Testis (tissue), 3 donors: Measurements from ENCODE around the gene PEX14. TPM values are rescaled to one million over a fixed set of nuclear protein-coding genes. Genes with fewer than 3 reads are reported as not detected.

Experiments used
- DNase-seq: peaks from one replicate; pipeline ENCODE4 v3.0.0-alpha.2; 2019
- H3K27ac ChIP-seq, 2 donors: fragments of 200-600 bp; sonication (generic); one replicate each; pipeline ENCODE4 v1.5.1; 2019
- H3K27me3 ChIP-seq: fragments of 200-600 bp; sonication (generic); one replicate; pipeline ENCODE4 v1.5.1; 2019
- H3K36me3 ChIP-seq: fragments of 200-600 bp; sonication (generic); one replicate; pipeline ENCODE4 v1.5.1; 2017; ENCODE audit warnings: low read depth; ENCODE audit errors: missing control alignments
- H3K4me1 ChIP-seq: fragments of 200-600 bp; sonication (generic); one replicate; pipeline ENCODE4 v1.5.1; 2019
- H3K4me3 ChIP-seq, 2 donors: fragments of 200-600 bp; sonication (generic); one replicate each; pipeline ENCODE4 v1.5.1; 2017 to 2019
- H3K9me3 ChIP-seq: fragments of 200-600 bp; sonication (generic); one replicate; pipeline ENCODE4 v1.5.1; 2017
- CTCF ChIP-seq, 3 experiments: fragments of 450-650 bp in 2 of 3; fragments of 200-600 bp in 1 of 3; sonication (generic) in 1 of 3; IDR thresholded peaks; one replicate each; pipeline ENCODE4 v1.5.1; 2016 to 2019; ENCODE audit warnings: antibody characterized with exemption in 3 of 3, mild to moderate bottlenecking in 2 of 3, moderate library complexity in 1 of 3
- POLR2A ChIP-seq: fragments of 450-650 bp; IDR thresholded peaks from one replicate; pipeline ENCODE4 v1.6.1; 2017; ENCODE audit warnings: antibody characterized with exemption, mild to moderate bottlenecking, moderate library complexity
- WGBS, 2 donors: methylation state at CpG; one replicate each; pipeline ENCODE4 v1.1.5; 2018; 5-methylcytosine and 5-hydroxymethylcytosine counted together
- intact Hi-C: fragments of 100-400 bp; cut with DNase I; formaldehyde crosslinking; loops from one replicate; pipeline ENCODE4 v1.15.1; 2023; ENCODE audit warnings: low total_unique reads
- polyA plus RNA-seq: library from polyadenylated mRNA; stranded (reverse); fragments of 350-450 nt; fragmentation: Illumina TruSeq; extraction: RNeasy Lipid Tissue Mini Kit (QIAGEN cat#74804); gene quantifications from one replicate; pipeline ENCODE4 v1.2.3, GENCODE V29; 2014; ENCODE audit warnings: low read depth, low replicate concordance; ENCODE audit not compliant: insufficient read depth
- total RNA-seq, 2 donors: library from RNA; depleted of rRNA; stranded (reverse); fragments of >200 nt; gene quantifications; one replicate each; pipeline ENCODE4 v1.2.3, GENCODE V29; 2016

Gene PEX14
- total and polyA plus RNA-seq, 3 donors from 2014 or later = 28.6 to 39.8 (median 30.3) TPM

GRCh38 chr1:10661453-10661852, 186.7 kb downstream of the PEX14 start:
- 92 to 93% methylated on average over 5 of the region's 5 CpGs for whole genome bisulfite sequencing, 2 donors
- H3K4me1 ChIP-seq = peaks cover 16% of the 10 kb centered on the region
- no peak for TF ChIP-seq POLR2A
- TF ChIP-seq CTCF (IDR thresholded peaks at IDR 0.05) = no peak
- no peaks in the 10 kb centered on the region for H3K36me3 ChIP-seq
- H3K9me3 ChIP-seq = no peaks in the 10 kb centered on the region
- no peak overlapping the region for H3K4me3 ChIP-seq
- no peak for DNase-seq
- intact Hi-C loops = no loop called here
- H3K27me3 ChIP-seq = no peaks in the 10 kb centered on the region
- H3K27ac ChIP-seq = no peak overlapping the region

DNA sequence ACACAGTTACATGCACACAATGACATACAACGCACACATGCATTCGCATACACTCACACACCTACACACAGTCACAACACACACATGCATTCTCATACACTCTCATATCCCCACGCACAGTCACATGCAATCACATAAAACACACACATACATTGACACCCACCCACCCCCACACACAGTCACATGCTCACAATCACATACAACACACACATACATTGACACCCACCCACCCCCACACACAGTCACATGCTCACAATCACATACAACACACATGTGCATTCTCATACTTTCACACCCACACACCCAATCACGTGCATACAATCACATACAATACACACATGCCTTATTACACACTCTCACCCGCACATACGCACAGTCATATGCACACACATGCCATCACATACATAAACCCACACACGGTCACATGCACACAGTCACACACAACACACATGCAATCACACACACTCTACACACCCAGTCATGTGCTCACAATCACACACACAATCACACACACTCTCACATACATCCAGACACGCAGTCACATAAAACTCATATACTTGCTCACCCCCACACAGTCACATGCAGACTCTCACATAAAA, 187.4 kb downstream of the PEX14 start:
- Histone ChIP-seq H3K27ac (no peak overlapping the region), H3K36me3 (no peaks in the 10 kb centered on the region), H3K9me3 (no peaks in the 10 kb centered on the region), H3K4me1 (peaks cover 16% of the 10 kb centered on the region), H3K27me3 (no peaks in the 10 kb centered on the region), H3K4me3 (no peak overlapping the region)
- DNase-seq = no peak
- 96% methylated on average over 8 of the region's 8 CpGs for WGBS, 2 donors
- intact Hi-C loops = no loop called here
- no peak for TF ChIP-seq CTCF (IDR thresholded peaks at IDR 0.05)
- no peak for TF ChIP-seq POLR2A

- Histone ChIP-seq H3K27ac (peak overlapping the region in 1 of 2 donors; percentile 41), H3K4me3 (no peak overlapping the region), H3K27me3 (no peaks in the 10 kb centered on the region), H3K36me3 (no peaks in the 10 kb centered on the region), H3K4me1 (peaks cover 16% of the 10 kb centered on the region), H3K9me3 (no peaks in the 10 kb centered on the region)
- WGBS, 2 donors = 65 to 84% methylated on average over 7 to 26 of the region's 26 CpGs
- DNase-seq = no peak
- TF ChIP-seq POLR2A (no peak), CTCF (IDR thresholded peaks at IDR 0.05) (no peak)
- intact Hi-C loops = no loop called here
These were observed 188.3 kb downstream of the PEX14 start for GRCh38 chr1:10662824-10663677.

- H3K27ac ChIP-seq = peak overlapping the region in 1 of 2 donors; percentile 41
- no peak overlapping the region for H3K4me3 ChIP-seq
- intact Hi-C loops = no loop called here
- peaks cover 16% of the 10 kb centered on the region for H3K4me1 ChIP-seq
- peak; percentile 74 for DNase-seq
- H3K36me3 ChIP-seq = no peaks in the 10 kb centered on the region
- WGBS, 2 donors = 28 to 40% methylated on average over 1 to 15 of the region's 15 CpGs
- no peaks in the 10 kb centered on the region for H3K9me3 ChIP-seq
- H3K27me3 ChIP-seq = no peaks in the 10 kb centered on the region
- TF ChIP-seq CTCF (IDR thresholded peaks at IDR 0.05) = no peak
- no peak for TF ChIP-seq POLR2A
These were observed 188.9 kb downstream of the PEX14 start for GRCh38 chr1:10663678-10664035.
